Caco-2 (cell line): ENCODE data around the gene RASGEF1C. TPM values are rescaled to one million over a fixed set of nuclear protein-coding genes. Genes with fewer than 3 reads are reported as not detected.

Experiments used
- BruUV-seq: library from RNA; stranded (reverse); fragments of 400-500 nt; replicated peaks from 2 replicates; lab custom pipeline; 2021; lab: Mats Ljungman, UMichigan
- CTCF ChIA-PET: fragments of 300-600 bp; sonication (Branson Sonifier 250); formaldehyde crosslinking; loops from one replicate; lab custom pipeline; 2022; ENCODE audit warnings: antibody characterized with exemption; lab: Charles Lee
- POLR2A ChIA-PET: fragments of 300-600 bp; sonication (Branson Sonifier 250); formaldehyde crosslinking; loops from one replicate; lab custom pipeline; 2022; ENCODE audit warnings: antibody characterized with exemption; lab: Charles Lee
- DNase-seq, 2 experiments: peaks; one replicate each; pipeline versions ENCODE4 v3.0.0 to v3.0.0-alpha.2; 2020 to 2022
- H3K27me3 ChIP-seq: replicated peaks from 2 replicates; pipeline ENCODE4 v1.6.0; 2011; ENCODE audit warnings: low read length; ENCODE audit not compliant: control insufficient read depth, insufficient read depth
- H3K36me3 ChIP-seq: 2 replicates; pipeline ENCODE4 v1.5.1; 2011; ENCODE audit warnings: low read length; ENCODE audit not compliant: control insufficient read depth, insufficient read depth
- H3K4me1 ChIP-seq: fragments of 250-450 bp; sonication (Bioruptor Pico); 2 replicates; pipeline ENCODE4 v1.5.1; 2020; ENCODE audit warnings: mild to moderate bottlenecking
- H3K4me3 ChIP-seq: 2 replicates; pipeline ENCODE4 v1.5.1; 2011; ENCODE audit warnings: low read depth, mild to moderate bottlenecking, control low read depth, low read length
- H3K9me3 ChIP-seq: fragments of 250-450 bp; sonication (Bioruptor Pico); 2 replicates; pipeline ENCODE4 v1.5.1; 2020; ENCODE audit warnings: mild to moderate bottlenecking, moderate library complexity
- H3K27ac Mint-ChIP-seq: one replicate; pipeline ENCODE4 v1.8.0; 2022; ENCODE audit warnings: mixed read lengths; ENCODE audit not compliant: unreplicated experiment
- H3K27me3 Mint-ChIP-seq: one replicate; pipeline ENCODE4 v1.8.0; 2022; ENCODE audit warnings: mixed read lengths; ENCODE audit not compliant: insufficient read depth, unreplicated experiment
- H3K36me3 Mint-ChIP-seq: one replicate; pipeline ENCODE4 v1.8.0; 2022; ENCODE audit warnings: mild to moderate bottlenecking, mixed read lengths; ENCODE audit not compliant: insufficient read depth, unreplicated experiment
- H3K4me1 Mint-ChIP-seq: one replicate; pipeline ENCODE4 v1.8.0; 2022; ENCODE audit warnings: low read depth, mixed read lengths; ENCODE audit not compliant: unreplicated experiment
- H3K4me3 Mint-ChIP-seq: one replicate; pipeline ENCODE4 v1.8.0; 2022; ENCODE audit warnings: mild to moderate bottlenecking, moderate library complexity, mixed read lengths; ENCODE audit not compliant: unreplicated experiment
- H3K9me3 Mint-ChIP-seq: one replicate; pipeline ENCODE4 v1.8.0; 2022; ENCODE audit warnings: mixed read lengths; ENCODE audit not compliant: unreplicated experiment
- CTCF ChIP-seq, 2 experiments: fragments of 200-600 bp in 1 of 2; IDR thresholded peaks; 1 replicate in 1 of 2; 2 replicates in 1 of 2; pipeline versions ENCODE4 v1.5.1 to v1.8.0; 2011 to 2022; ENCODE audit warnings: antibody characterized with exemption in 1 of 2, control low read depth in 1 of 2, inconsistent platforms in 1 of 2, low read depth in 1 of 2, low read length in 1 of 2, mild to moderate bottlenecking in 1 of 2, moderate library complexity in 1 of 2; ENCODE audit not compliant: insufficient read depth in 1 of 2, severe bottlenecking in 1 of 2, unreplicated experiment in 1 of 2
- intact Hi-C: fragments of 100-400 bp; cut with micrococcal nuclease; formaldehyde crosslinking; loops from one replicate; pipeline ENCODE4 v1.10.0; 2022; ENCODE audit not compliant: unreplicated experiment
- total RNA-seq: library from RNA; stranded (reverse); gene quantifications from 2 replicates; pipeline ENCODE4 v1.2.3, GENCODE V29; 2022

RASGEF1C gene
- total RNA-seq, 1 experiment from 2014 or later = not detected

GRCh38 chr5:180180846-180181245 lies 28.2 kb downstream of the RASGEF1C start:
- H3K4me3 ChIP-seq = no peak overlapping the region
- TF ChIP-seq CTCF (IDR thresholded peaks at IDR 0.05; ENCODE audit: insufficient read depth in 1 of 2, low read depth in 1 of 2, low read length in 1 of 2, severe bottlenecking in 1 of 2, unreplicated experiment in 1 of 2) = no peak
- Mint-ChIP-seq H3K4me3 (no peak overlapping the region), H3K36me3 (no peaks in the 10 kb centered on the region), H3K27me3 (peaks cover 4% of the 10 kb centered on the region), H3K9me3 (no peaks in the 10 kb centered on the region), H3K27ac (no peak overlapping the region), H3K4me1 (no peaks in the 10 kb centered on the region)
- H3K36me3 ChIP-seq = no peaks in the 10 kb centered on the region
- H3K9me3 ChIP-seq = peaks cover 13% of the 10 kb centered on the region
- no peaks in the 10 kb centered on the region for H3K4me1 ChIP-seq
- intact Hi-C loops = no loop called here
- POLR2A ChIA-PET = no interaction called here
- DNase-seq = no peak
- H3K27me3 ChIP-seq = no peaks in the 10 kb centered on the region
- CTCF ChIA-PET = no interaction called here
- no TSS peak for BruUV-seq

GRCh38 chr5:180180421-180180820 lies 28.6 kb downstream of the RASGEF1C start:
- H3K9me3 Mint-ChIP-seq = no peaks in the 10 kb centered on the region
- H3K36me3 ChIP-seq = no peaks in the 10 kb centered on the region
- H3K9me3 ChIP-seq = peaks cover 13% of the 10 kb centered on the region
- no peaks in the 10 kb centered on the region for H3K4me1 Mint-ChIP-seq
- no peaks in the 10 kb centered on the region for H3K36me3 Mint-ChIP-seq
- H3K27ac Mint-ChIP-seq = no peak overlapping the region
- no peaks in the 10 kb centered on the region for H3K4me1 ChIP-seq
- no peak for TF ChIP-seq CTCF (IDR thresholded peaks at IDR 0.05; ENCODE audit: insufficient read depth in 1 of 2, low read depth in 1 of 2, low read length in 1 of 2, severe bottlenecking in 1 of 2, unreplicated experiment in 1 of 2)
- no peaks in the 10 kb centered on the region for H3K27me3 ChIP-seq
- H3K4me3 Mint-ChIP-seq = no peak overlapping the region
- no TSS peak for BruUV-seq
- no peak for DNase-seq
- intact Hi-C loops = no loop called here
- CTCF ChIA-PET = no interaction called here
- peaks cover 4% of the 10 kb centered on the region for H3K27me3 Mint-ChIP-seq
- H3K4me3 ChIP-seq = no peak overlapping the region
- POLR2A ChIA-PET = no interaction called here

- no peaks in the 10 kb centered on the region for H3K36me3 Mint-ChIP-seq
- no peak for DNase-seq
- Histone ChIP-seq H3K27me3 (no peaks in the 10 kb centered on the region), H3K4me1 (no peaks in the 10 kb centered on the region), H3K4me3 (no peak overlapping the region), H3K36me3 (no peaks in the 10 kb centered on the region), H3K9me3 (peaks cover 13% of the 10 kb centered on the region)
- H3K27me3 Mint-ChIP-seq = peaks cover 4% of the 10 kb centered on the region
- CTCF ChIA-PET = no interaction called here
- H3K4me3 Mint-ChIP-seq = no peak overlapping the region
- intact Hi-C loops = no loop called here
- H3K9me3 Mint-ChIP-seq = no peaks in the 10 kb centered on the region
- TF ChIP-seq CTCF (IDR thresholded peaks at IDR 0.05; ENCODE audit: insufficient read depth in 1 of 2, low read depth in 1 of 2, low read length in 1 of 2, severe bottlenecking in 1 of 2, unreplicated experiment in 1 of 2) = no peak
- no TSS peak for BruUV-seq
- POLR2A ChIA-PET = no interaction called here
- H3K4me1 Mint-ChIP-seq = no peaks in the 10 kb centered on the region
- no peak overlapping the region for H3K27ac Mint-ChIP-seq
Measured at GRCh38 chr5:180179442-180180420, 29.3 kb downstream of the RASGEF1C start.
